ENCODE measurements around the gene CNIH4. TPM values are rescaled to one million over a fixed set of nuclear protein-coding genes. Genes with fewer than 3 reads are reported as not detected.
"Not testable (repeated sequence)": the region's sequence is repeated elsewhere in the genome, so short reads cannot be mapped to it uniquely, and the experiment has no call there.

CNIH4 gene
- polyA plus RNA-seq (2012; ENCODE audit: insufficient read depth, insufficient read length), result 74.0 TPM

DNA sequence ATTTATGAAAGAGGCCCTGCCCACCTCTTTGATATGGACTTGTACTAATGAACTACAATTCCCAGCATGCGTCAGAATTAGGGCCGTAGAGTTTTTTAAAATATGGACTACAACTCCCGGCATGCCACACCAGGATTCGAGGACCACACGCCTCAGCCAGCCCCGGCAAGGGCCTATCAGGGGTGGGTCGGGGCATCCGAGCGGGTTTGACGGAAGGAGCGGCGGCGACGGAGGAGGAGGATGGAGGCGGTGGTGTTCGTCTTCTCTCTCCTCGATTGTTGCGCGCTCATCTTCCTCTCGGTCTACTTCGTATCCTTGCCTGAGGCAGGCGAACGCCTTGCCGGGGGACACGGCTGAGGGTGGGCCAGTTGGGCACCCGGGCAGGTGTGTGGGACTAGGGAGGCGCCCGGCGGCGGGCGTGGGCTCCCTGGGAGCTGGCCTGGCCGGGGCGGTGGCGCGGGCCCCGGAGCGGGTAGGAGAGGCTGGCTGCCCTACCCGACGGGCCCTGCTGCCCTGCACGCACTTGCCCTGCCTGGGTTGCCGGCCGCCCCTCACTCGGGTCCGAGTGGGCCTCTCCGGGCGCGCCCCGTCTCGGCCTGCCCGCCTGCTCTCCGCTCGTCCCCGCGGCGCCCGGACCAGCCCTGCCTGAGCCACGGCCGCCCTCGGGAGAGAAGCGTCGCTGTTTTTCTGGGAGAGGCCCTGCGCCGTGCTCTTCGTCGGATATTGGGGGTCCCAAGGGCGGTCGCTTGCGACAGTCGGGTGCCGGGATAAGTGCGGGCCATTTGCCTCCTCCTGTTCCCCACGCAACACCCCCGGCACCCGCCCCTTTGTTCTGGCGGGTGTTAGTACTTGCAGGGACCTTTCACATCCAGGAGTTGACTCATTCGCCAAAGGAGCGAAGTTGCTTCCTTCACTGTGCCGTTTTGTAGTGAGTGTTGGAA, at the start of gene CNIH4:
TSS of gene CNIH4 (plus strand) at position 195 of the 941 bp plus-strand sequence. CDS start at position 241, 46 bp downstream.
- H3K4me3 ChIP-seq (ENCODE audit: low read length), result peak within 1 kb of the TSS; percentile 61
- peak; percentile 93 for DNase-seq (ENCODE audit: low read depth, low spot score)

DNA sequence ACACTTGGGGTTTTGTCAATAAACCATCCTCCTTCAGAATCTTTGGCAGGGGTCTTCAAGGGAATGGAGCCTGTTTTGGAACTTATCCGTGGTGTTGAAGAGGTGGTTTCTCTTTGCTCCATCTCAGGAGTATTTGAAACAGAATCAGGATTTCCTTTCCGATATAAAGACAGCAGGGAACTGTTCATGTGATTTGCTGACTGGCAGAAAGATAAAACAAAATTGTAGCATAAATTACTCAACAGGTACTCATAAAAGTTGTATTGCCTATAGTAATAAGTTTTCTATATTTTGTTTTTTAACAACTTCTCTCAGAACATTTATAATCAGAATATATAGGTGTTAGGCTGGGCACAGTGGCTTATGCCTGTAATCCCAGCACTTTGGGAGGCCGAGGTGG, 48.6 kb upstream of the CNIH4 start:
- no peak overlapping the region for H3K4me3 ChIP-seq (ENCODE audit: low read length)

DNA sequence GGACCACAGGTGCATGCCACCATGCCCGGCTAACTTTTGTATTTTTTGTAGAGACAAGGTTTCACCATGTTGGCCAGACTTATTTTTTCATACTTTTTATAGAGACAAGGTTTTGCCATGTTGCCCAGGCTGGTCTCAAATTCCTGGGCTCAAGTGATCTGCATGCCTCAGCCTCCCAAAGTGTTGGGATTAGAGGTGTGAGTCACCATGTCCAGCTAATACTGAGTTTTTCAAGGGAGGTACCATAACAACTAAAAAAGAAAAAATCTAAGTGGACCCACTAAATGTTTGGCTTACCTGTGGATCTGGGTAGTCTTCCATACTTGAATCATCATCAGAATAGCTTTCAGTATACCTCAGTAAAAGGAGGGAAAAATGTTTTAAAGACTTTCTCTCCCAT, 45.2 kb upstream of the CNIH4 start:
- not testable (repeated sequence) for H3K4me3 ChIP-seq (ENCODE audit: low read length); DNase-seq (ENCODE audit: low read depth, low spot score)

More for the DNA sequence above, 48.6 kb upstream of the CNIH4 start:
- DNase-seq (ENCODE audit: low read depth, low spot score), result no peak

DNA sequence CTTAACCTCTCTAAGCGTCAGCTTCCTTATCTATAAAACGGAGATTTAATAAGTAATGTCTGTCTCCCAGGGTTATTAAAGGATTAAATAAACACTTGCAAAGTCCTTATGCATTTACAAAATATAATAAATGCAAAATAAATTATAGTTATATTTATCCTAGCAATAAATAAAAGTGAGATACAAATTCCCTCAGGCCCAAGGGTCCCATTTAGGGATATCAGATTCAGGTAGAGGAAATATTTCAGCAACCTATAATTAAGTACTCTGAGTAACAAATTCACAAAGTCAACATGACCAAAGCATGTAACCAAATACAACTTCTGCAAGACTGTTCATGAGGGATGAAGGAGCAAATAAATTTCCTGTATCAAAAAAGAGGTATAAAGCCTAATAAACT, 44.7 kb upstream of the CNIH4 start:
- no peak overlapping the region for H3K4me3 ChIP-seq (ENCODE audit: low read length)
- DNase-seq (ENCODE audit: low read depth, low spot score), result no peak

DNA sequence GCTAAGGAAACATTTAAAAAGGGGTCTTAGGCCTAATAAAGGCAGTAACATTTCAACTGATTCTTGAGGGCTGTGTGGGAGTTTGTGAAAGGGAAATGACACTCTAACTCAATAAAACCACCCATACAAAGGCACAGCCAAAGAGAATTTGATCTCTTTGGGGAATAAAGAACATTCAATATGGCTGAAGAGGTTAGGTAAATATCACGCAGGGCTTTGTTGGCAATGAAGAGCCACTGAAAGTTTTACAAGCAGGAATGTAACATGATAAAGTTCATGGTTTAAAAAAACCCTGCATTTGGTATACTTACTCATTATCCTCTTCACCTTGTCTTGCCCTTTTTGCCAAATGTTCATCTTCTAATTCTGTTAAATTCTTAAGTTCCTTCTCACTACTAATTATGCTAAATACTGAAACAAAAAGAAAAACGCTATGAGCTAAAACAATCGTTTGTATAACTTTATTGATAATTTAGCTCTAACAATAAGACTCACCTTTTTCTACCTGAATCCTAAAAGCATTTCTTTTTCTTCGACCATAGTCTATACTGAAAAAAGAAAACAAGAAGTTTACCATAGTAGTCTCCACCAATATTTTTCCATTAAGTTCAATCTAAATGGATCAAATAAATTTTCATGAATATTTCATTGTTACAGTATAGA, 39.2 kb upstream of the CNIH4 start:
- no peak for DNase-seq (ENCODE audit: low read depth, low spot score)

DNA sequence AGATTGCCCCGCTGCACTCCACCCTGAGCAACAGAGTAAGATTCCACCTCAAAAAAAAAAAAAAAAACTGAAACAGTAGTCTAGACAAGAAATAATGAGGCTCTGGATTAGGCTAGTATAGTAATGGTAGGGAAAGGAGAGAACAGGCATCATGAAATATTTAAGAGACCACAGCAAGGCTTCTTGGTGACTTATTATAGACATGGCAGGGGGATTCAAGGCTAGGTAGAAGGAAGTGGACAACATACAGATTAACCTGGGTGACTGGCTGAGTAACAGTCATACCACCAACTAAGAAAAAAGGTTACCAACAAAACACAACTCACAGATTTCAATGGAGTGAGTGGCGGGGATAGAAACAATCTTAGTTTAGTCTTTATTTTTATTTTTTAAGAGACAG, 35.0 kb upstream of the CNIH4 start:
- no peak overlapping the region for H3K4me3 ChIP-seq (ENCODE audit: low read length)
- DNase-seq (ENCODE audit: low read depth, low spot score), result no peak

More for the DNA sequence above, 39.2 kb upstream of the CNIH4 start:
- H3K4me3 ChIP-seq (ENCODE audit: low read length), result no peak overlapping the region

DNA sequence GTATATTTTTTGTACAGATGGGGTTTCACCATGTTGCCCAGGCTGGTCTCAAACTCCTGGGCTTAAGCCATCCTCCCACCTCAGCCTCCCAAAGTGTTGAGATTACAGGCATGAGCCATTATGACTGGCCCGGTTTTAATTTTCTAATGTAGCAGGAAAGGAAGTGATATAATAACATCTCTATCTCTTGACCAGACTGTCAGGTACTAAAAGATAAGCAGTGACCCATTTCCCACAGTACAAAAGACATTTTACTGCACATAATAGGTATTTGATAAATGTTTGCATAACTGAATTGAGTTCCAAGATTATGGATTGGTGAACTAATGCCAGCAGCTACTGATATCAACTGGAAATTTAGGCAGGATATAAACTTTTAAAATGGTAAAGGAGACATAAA, 30.7 kb upstream of the CNIH4 start:
- DNase-seq (ENCODE audit: low read depth, low spot score), result no peak

DNA sequence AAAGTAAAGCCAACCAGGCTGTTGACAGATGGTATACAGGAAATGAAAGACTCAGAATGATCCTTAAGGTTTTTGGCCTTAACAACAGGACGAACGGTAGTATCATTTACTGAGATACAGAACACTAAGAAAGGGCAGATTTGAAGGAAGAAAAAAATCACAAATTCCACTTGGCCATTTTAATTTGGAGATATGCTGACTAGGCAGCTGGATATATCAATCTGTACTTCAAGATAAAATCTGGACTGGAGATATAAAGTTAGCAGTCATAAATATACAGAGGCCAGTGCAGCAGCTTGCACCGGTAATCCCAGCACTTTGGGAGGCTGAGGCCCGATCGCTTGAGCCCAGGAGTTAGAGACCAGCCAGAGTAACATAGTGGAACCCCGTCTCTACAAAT, 28.0 kb upstream of the CNIH4 start:
- peak overlapping the region; percentile 95 for H3K4me3 ChIP-seq (ENCODE audit: low read length)
- no peak for DNase-seq (ENCODE audit: low read depth, low spot score)

More for the DNA sequence above, 30.7 kb upstream of the CNIH4 start:
- no peak overlapping the region for H3K4me3 ChIP-seq (ENCODE audit: low read length)

DNA sequence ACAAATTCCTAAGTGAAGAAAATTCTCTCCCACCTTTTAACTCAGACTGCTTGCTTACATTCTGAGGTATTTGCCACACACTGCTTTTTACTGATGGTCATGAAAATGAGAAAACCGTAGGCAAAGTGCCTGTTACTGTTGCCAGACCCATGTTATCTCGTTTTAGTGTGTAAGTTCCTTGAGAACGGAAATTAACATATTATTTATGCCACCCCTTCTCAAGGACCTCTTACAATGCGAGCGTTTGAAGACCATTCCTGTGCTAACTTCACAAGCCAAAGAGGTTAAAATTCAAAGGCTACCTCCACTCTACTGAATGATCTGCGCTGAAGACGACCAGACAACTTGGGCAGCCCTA, 27.2 kb upstream of the CNIH4 start:
- H3K4me3 ChIP-seq (ENCODE audit: low read length), result peak overlapping the region; percentile 95
- DNase-seq (ENCODE audit: low read depth, low spot score), result no peak

DNA sequence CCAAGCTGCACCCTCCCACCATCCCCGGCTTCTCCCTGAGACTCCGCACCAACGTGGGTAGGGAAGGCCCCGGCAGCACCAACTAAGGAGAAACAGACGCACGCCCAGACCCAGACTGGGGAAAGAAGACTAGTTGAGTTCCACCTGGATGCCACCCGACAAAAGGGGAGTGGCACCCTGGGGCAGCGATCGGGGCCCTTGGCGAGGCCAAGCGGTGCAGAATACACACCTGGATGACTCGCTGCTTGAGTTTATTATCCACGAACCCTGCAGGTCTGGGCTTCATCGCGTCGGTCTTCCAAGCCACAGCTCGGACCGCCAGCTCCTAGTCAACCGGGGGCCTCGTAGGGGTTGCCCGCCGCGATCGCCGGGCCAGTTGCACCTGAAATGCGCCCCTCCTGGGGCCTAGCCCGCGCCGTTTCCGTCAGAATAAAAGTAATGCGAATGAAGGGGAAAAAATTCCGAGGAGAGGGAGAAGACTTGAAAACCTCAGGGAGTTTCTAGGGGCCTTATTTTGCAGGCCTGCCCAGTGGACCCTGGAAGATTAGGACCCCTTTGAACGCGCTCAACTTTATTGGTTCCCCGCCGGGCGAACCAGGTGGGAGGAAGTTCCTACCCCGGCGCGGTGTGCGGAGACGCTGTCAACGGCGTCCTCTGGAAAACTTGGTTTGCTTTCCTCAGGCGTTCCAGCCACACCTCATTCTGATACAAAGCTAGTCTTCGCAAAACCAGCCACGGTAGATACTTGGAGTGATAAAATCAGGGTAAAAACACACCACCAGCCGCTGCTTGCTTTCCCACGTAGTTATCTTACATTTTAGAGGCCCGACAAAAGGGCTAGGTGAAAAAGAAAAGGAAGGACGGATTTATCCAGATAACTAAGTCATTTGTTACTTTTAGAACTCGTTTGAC, 26.6 kb upstream of the CNIH4 start, which contains the start of gene NVL:
TSS of gene NVL (minus strand) at position 331 of the 912 bp plus-strand sequence. CDS start at position 286, 45 bp downstream.
- H3K4me3 ChIP-seq (ENCODE audit: low read length), result peak within 1 kb of the TSS; percentile 95
- DNase-seq (ENCODE audit: low read depth, low spot score), result peak; percentile 85

DNA sequence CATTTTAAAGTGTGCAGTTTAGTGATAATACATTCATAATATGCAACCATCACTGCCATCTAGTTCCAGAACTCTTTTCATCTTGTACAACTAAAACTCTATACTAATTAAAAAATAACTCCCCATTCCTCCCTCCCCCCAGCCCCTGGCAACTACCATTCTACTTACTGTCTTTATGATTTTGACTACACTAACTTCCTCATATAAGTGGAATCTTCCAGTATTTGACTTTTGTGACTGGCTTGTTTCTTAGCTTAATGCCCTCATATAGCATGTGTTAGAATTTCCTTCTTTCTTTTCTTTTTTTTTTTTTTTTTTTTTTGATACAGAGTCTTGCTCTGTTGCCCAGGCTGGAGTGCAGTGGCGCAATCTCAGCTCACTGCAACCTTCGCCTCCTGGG, 25.4 kb upstream of the CNIH4 start:
- H3K4me3 ChIP-seq (ENCODE audit: low read length), result no peak overlapping the region
- DNase-seq (ENCODE audit: low read depth, low spot score), result no peak

DNA sequence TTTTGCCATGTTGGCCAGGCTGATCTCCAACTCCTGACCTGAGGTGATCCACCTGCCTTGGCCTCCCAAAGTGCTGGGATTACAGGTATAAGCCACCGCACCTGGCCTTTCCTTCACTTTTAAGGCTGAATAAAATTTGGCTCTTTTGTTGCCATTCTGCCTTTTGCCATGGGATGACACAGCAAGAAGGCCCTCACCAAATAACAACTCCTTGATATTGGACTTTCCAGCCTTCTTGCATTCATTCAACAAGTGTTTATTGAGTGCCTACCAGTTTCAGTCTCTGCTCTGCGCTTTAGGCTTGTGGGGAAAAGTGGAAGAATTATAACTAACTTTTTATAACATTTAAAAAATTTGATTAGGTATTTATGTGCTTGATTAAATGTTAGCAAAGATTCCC, 24.9 kb upstream of the CNIH4 start:
- H3K4me3 ChIP-seq (ENCODE audit: low read length), result no peak overlapping the region
- DNase-seq (ENCODE audit: low read depth, low spot score), result no peak

DNA sequence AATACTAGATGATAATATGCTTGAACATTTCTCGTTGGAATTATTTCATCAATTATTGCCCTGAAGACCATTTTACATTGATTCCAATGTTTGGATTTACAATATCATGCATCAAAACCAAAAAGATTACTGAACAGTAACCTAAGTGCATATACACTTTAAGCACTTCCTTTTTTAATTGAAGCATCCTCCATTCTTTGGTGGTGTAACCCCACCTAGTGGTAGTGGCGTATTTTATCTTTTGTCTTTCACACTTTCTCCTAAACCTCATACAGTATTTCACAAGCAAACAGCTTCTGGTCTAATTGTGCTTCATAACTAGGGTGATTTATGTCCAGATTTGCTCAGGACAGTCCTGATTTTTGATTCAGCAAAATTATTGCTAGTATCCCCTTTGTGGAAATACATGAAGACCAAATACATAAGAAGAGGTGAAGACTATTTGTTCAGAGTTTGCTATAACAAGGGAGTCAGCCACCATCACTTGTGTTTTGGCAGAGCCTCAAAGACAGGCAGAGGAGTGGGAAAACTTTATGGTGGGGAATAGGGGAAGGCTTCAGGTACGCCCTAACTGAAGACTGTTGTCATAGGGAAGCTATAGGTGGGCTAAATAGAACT, 23.3 kb upstream of the CNIH4 start:
- no peak overlapping the region for H3K4me3 ChIP-seq (ENCODE audit: low read length)
- DNase-seq (ENCODE audit: low read depth, low spot score), result peak; percentile 76

DNA sequence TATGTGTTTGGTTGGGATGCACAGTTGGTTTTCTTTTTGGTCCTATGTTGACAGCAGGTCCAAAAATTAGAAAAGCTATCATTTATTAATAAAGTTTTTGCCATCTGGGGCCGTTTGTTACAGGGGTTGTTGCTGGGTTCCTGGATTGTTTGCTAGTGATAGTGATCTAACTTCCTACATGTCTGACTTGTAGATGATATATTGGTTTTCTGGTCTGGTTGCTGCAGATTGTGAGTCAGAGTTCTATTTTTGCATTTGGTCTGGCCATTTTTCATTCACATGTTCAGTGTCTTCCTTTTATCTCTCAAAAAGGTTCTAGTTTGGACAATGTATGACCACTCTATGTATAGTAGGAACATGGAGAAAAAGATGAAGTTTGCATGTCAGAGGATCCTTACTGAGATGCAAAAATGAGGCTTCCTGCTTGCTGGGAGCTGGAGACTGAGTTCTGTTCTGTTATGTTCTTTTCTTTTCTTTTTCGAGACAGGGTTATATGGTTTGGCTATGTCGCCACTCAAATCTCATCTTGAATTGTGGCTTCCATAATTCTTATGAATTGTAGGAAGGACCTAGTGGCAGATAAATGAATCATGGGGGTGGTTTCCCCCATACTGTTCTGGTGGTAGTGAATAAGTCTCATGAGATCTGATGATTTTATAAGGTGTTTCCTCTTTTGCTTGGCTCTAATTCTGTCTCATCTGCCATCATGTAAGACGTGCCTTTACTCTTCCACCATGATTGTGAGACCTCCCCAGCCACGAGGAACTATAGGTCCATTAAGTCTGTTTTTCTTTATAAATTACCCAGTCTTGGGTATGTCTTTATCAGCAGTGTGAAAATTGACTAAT, 22.5 kb upstream of the CNIH4 start:
- no peak overlapping the region for H3K4me3 ChIP-seq (ENCODE audit: low read length)
- DNase-seq (ENCODE audit: low read depth, low spot score), result no peak

DNA sequence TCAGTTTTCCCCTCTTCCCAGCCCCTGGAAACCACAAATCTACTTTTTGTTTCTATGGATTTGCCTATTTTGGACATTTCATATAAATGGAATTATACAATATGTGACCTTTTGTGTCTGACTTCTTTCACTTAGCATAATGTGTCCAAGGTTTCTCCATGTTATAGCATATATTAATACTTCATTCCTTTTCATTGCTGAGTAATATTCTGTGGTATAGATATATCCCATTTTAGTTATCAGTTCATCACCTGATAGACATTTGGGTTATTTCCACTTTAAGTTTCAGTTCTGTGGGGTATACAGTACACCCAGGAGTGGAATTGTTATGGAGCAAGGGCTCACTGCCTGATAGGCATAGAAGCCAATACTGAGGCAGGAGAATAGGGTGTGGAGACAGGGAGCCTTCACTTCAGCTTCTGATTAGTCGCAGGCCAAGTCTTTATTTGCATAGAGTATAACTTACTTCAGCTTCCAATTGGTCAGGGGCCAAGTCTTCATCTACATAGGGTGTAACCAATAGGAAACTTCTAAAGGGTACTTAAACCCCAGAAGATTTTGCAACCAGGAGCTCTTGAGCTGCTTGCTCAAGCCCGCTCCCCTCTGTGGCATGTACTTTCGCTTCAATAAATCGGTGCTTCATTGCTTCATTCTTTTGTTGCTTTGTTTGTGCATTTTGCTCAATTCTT, 18.4 kb upstream of the CNIH4 start:
- H3K4me3 ChIP-seq (ENCODE audit: low read length), result no peak overlapping the region
- DNase-seq (ENCODE audit: low read depth, low spot score), result no peak

DNA sequence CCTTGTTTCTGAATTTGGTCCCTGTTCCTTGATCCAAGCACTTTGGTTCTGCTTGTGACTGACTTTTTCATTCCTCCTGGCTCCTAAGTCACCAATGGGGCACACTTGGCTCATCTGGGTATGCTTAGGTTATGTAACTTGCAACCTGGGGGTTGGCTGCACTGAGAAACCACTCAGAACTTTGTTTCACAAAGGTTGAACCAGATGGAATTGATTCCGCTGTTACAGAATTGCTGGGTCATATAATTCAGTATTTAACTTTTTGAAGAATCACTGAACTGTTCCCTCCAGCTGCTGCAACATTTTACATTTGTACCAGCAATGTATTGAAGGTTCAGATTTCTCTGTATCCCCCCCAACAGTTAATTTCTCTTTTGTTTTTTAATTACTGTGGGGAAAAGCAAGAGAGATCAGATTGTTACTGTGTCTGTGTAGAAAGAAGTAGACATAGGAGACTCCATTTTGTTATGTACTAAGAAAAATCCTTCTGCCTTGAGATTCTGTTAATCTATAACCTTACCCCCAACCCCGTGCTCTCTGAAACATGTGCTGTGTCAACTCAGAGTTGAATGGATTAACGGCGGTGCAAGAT, 17.1 kb upstream of the CNIH4 start:
- no peak overlapping the region for H3K4me3 ChIP-seq (ENCODE audit: low read length)
- no peak for DNase-seq (ENCODE audit: low read depth, low spot score)
